H1 (cell line): ENCODE results near the gene GPC3. TPM values are rescaled to one million over a fixed set of nuclear protein-coding genes. Genes with fewer than 3 reads are reported as not detected.

Experiments
- CBX8 ChIP-seq: fragments of 300-800, 300-1000 bp; sonication (generic); IDR thresholded peaks from 2 replicates; pipeline ENCODE4 v1.7.1; 2016; ENCODE audit warnings: low read depth, low read length, borderline replicate concordance
- HDAC2 ChIP-seq, 2 experiments: fragments of 300-600 bp in 1 of 2; sonication (generic) in 1 of 2; IDR thresholded peaks; 2 replicates each; pipeline ENCODE4 v1.6.1; 2011 to 2012; ENCODE audit warnings: low read depth in 2 of 2, low read length in 2 of 2, mild to moderate bottlenecking in 2 of 2, moderate library complexity in 2 of 2, borderline replicate concordance in 1 of 2, inconsistent platforms in 1 of 2
- JUND ChIP-seq: IDR thresholded peaks from 2 replicates; pipeline ENCODE4 v1.6.1; 2011; ENCODE audit warnings: mild to moderate bottlenecking, improper control_type of control experiment, low read length
- RAD21 ChIP-seq, 2 experiments: IDR thresholded peaks in 1 of 2; conservative IDR thresholded peaks in 1 of 2; 2 replicates each; pipeline ENCODE4 v1.6.1; 2011; ENCODE audit warnings: low read depth in 2 of 2, low read length in 2 of 2, improper control_type of control experiment in 1 of 2, inconsistent platforms in 1 of 2, mild to moderate bottlenecking in 1 of 2, moderate library complexity in 1 of 2
- SIX5 ChIP-seq: IDR thresholded peaks from 2 replicates; pipeline ENCODE4 v1.6.1; 2011; ENCODE audit warnings: mild to moderate bottlenecking, low read depth, low read length
- SP2 ChIP-seq: IDR thresholded peaks from 2 replicates; pipeline ENCODE4 v1.6.1; 2012; ENCODE audit warnings: mild to moderate bottlenecking, low read length, inconsistent platforms
- SP4 ChIP-seq: IDR thresholded peaks from 2 replicates; pipeline ENCODE4 v1.6.1; 2012; ENCODE audit warnings: low read length, inconsistent platforms
- TBP ChIP-seq: IDR thresholded peaks from 2 replicates; pipeline ENCODE4 v1.6.1; 2011; ENCODE audit warnings: low read depth, low read length, improper control_type of control experiment
- TCF12 ChIP-seq: IDR thresholded peaks from 2 replicates; pipeline ENCODE4 v1.6.1; 2011; ENCODE audit warnings: low read depth, mild to moderate bottlenecking, low read length
- TEAD4 ChIP-seq: IDR thresholded peaks from 2 replicates; pipeline ENCODE4 v1.6.1; 2012; ENCODE audit warnings: low read depth, low read length, inconsistent platforms, mixed read lengths
- polyA plus RNA-seq, 7 experiments: library from polyadenylated mRNA; depleted of rRNA in 3 of 7; stranded (reverse) in 5 of 7; unstranded in 2 of 7; fragments of >200 nt in 5 of 7; fragments of 200-250 nt in 2 of 7; gene quantifications; 1 replicate in 5 of 7; 2 replicates in 1 of 7; 4 replicates in 1 of 7; pipeline versions ENCODE4 v1.2.1 to v1.2.3, GENCODE V29; 2011 to 2013; ENCODE audit warnings: missing spikeins in 2 of 7, mixed read lengths in 2 of 7
- total RNA-seq: library from RNA; stranded (reverse); fragmentation: NEBNext Ultra II Directional; extraction: Animal tissue kit (Norgen Biotek cat#: 25700); gene quantifications from 2 replicates; pipeline ENCODE4 v1.2.1, GENCODE V29; 2021
- TF ChIP-seq, protein P1 (sequence below): fragments of 300-600 bp; sonication (generic); IDR thresholded peaks from 2 replicates; pipeline ENCODE4 v1.7.1; 2012; ENCODE audit warnings: low read length, moderate library complexity, mild to moderate bottlenecking, inconsistent platforms; ENCODE audit not compliant: insufficient replicate concordance

The GPC3 gene
- total and polyA plus RNA-seq, 2 of the 8 experiments (the other 6 are each of a cell fraction or from before 2014, with no cell fraction given) = 64.8 to 71.9 TPM

GRCh38 chrX:133907606-133908005 is 77.8 kb downstream of the GPC3 start (continued):
- TF ChIP-seq, protein P1, sequence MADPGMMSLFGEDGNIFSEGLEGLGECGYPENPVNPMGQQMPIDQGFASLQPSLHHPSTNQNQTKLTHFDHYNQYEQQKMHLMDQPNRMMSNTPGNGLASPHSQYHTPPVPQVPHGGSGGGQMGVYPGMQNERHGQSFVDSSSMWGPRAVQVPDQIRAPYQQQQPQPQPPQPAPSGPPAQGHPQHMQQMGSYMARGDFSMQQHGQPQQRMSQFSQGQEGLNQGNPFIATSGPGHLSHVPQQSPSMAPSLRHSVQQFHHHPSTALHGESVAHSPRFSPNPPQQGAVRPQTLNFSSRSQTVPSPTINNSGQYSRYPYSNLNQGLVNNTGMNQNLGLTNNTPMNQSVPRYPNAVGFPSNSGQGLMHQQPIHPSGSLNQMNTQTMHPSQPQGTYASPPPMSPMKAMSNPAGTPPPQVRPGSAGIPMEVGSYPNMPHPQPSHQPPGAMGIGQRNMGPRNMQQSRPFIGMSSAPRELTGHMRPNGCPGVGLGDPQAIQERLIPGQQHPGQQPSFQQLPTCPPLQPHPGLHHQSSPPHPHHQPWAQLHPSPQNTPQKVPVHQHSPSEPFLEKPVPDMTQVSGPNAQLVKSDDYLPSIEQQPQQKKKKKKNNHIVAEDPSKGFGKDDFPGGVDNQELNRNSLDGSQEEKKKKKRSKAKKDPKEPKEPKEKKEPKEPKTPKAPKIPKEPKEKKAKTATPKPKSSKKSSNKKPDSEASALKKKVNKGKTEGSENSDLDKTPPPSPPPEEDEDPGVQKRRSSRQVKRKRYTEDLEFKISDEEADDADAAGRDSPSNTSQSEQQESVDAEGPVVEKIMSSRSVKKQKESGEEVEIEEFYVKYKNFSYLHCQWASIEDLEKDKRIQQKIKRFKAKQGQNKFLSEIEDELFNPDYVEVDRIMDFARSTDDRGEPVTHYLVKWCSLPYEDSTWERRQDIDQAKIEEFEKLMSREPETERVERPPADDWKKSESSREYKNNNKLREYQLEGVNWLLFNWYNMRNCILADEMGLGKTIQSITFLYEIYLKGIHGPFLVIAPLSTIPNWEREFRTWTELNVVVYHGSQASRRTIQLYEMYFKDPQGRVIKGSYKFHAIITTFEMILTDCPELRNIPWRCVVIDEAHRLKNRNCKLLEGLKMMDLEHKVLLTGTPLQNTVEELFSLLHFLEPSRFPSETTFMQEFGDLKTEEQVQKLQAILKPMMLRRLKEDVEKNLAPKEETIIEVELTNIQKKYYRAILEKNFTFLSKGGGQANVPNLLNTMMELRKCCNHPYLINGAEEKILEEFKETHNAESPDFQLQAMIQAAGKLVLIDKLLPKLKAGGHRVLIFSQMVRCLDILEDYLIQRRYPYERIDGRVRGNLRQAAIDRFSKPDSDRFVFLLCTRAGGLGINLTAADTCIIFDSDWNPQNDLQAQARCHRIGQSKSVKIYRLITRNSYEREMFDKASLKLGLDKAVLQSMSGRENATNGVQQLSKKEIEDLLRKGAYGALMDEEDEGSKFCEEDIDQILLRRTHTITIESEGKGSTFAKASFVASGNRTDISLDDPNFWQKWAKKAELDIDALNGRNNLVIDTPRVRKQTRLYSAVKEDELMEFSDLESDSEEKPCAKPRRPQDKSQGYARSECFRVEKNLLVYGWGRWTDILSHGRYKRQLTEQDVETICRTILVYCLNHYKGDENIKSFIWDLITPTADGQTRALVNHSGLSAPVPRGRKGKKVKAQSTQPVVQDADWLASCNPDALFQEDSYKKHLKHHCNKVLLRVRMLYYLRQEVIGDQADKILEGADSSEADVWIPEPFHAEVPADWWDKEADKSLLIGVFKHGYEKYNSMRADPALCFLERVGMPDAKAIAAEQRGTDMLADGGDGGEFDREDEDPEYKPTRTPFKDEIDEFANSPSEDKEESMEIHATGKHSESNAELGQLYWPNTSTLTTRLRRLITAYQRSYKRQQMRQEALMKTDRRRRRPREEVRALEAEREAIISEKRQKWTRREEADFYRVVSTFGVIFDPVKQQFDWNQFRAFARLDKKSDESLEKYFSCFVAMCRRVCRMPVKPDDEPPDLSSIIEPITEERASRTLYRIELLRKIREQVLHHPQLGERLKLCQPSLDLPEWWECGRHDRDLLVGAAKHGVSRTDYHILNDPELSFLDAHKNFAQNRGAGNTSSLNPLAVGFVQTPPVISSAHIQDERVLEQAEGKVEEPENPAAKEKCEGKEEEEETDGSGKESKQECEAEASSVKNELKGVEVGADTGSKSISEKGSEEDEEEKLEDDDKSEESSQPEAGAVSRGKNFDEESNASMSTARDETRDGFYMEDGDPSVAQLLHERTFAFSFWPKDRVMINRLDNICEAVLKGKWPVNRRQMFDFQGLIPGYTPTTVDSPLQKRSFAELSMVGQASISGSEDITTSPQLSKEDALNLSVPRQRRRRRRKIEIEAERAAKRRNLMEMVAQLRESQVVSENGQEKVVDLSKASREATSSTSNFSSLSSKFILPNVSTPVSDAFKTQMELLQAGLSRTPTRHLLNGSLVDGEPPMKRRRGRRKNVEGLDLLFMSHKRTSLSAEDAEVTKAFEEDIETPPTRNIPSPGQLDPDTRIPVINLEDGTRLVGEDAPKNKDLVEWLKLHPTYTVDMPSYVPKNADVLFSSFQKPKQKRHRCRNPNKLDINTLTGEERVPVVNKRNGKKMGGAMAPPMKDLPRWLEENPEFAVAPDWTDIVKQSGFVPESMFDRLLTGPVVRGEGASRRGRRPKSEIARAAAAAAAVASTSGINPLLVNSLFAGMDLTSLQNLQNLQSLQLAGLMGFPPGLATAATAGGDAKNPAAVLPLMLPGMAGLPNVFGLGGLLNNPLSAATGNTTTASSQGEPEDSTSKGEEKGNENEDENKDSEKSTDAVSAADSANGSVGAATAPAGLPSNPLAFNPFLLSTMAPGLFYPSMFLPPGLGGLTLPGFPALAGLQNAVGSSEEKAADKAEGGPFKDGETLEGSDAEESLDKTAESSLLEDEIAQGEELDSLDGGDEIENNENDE = no peak
- no peak for TF ChIP-seq TBP
- TF ChIP-seq SP4 = no peak
- TF ChIP-seq TEAD4 = no peak
- TF ChIP-seq HDAC2 (IDR thresholded peaks at IDR 0.05; ENCODE audit: borderline replicate concordance in 1 of 2, low read depth in 2 of 2, low read length in 2 of 2) = no peak
- no peak for TF ChIP-seq SIX5
- TF ChIP-seq JUND = no peak
- no peak for TF ChIP-seq CBX8
- no peak for TF ChIP-seq RAD21 (IDR thresholded peaks at IDR 0.05 in 1 of 2, conservative IDR thresholded peaks at IDR 0.05 in 1 of 2; ENCODE audit: low read depth in 2 of 2, low read length in 2 of 2)
- TF ChIP-seq SP2 = no peak
- no peak for TF ChIP-seq TCF12
- TF ChIP-seq, all 59 proteins: peak for 0
